WI38 (cell line): ENCODE measurements around the gene RARB.

Experiments
- H3K4me3 ChIP-seq: 2 replicates; pipeline ENCODE4 v1.5.1; 2011; ENCODE audit warnings: low read depth, mild to moderate bottlenecking, control low read depth, low read length
- TF ChIP-seq, protein P1 (sequence below): IDR thresholded peaks from 2 replicates; pipeline ENCODE4 v1.5.1; 2012; ENCODE audit warnings: low read depth, mild to moderate bottlenecking, control low read depth, low read length

The RARB gene

DNA sequence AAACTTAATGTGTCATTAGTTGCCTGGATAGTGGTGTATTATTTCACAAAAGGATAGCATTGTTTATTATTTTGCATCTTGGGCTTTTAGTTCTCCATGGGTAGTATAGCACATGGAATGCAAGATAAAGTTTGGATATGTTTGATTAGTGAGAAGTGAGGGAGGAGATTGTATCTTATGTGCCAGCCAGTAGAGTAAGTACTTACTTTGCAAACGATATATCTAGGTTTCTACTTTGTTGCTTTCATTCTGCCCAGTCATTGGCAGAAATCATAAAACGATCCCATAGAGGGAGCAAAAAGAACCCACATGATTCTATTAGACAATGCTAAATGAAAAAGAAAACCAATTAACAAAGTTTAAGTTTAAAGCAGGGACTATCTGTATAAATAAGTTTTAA lies 105.3 kb downstream of the RARB start:
- TF ChIP-seq, protein P1, sequence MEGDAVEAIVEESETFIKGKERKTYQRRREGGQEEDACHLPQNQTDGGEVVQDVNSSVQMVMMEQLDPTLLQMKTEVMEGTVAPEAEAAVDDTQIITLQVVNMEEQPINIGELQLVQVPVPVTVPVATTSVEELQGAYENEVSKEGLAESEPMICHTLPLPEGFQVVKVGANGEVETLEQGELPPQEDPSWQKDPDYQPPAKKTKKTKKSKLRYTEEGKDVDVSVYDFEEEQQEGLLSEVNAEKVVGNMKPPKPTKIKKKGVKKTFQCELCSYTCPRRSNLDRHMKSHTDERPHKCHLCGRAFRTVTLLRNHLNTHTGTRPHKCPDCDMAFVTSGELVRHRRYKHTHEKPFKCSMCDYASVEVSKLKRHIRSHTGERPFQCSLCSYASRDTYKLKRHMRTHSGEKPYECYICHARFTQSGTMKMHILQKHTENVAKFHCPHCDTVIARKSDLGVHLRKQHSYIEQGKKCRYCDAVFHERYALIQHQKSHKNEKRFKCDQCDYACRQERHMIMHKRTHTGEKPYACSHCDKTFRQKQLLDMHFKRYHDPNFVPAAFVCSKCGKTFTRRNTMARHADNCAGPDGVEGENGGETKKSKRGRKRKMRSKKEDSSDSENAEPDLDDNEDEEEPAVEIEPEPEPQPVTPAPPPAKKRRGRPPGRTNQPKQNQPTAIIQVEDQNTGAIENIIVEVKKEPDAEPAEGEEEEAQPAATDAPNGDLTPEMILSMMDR: no peak
- no peak overlapping the region for H3K4me3 ChIP-seq

DNA sequence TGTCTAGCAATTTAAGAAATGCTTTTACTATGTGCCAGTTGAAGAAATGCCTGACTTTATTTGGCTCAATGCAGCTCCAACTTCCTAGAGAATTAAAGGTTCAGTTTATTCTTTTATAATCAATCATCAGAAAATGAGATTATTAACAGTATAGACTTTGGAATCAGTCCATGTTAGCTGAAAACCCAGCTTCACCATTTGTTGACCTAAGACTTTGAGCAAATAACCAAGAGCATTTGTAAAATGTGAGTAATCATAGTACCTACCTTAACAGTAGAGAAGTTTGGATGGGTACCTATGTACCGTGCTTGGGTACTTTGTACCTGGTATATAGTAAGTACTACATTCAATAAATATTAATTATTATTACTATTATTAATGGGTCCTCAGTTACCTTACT lies 105.9 kb downstream of the RARB start:
- TF ChIP-seq, protein P1: no peak
- no peak overlapping the region for H3K4me3 ChIP-seq

DNA sequence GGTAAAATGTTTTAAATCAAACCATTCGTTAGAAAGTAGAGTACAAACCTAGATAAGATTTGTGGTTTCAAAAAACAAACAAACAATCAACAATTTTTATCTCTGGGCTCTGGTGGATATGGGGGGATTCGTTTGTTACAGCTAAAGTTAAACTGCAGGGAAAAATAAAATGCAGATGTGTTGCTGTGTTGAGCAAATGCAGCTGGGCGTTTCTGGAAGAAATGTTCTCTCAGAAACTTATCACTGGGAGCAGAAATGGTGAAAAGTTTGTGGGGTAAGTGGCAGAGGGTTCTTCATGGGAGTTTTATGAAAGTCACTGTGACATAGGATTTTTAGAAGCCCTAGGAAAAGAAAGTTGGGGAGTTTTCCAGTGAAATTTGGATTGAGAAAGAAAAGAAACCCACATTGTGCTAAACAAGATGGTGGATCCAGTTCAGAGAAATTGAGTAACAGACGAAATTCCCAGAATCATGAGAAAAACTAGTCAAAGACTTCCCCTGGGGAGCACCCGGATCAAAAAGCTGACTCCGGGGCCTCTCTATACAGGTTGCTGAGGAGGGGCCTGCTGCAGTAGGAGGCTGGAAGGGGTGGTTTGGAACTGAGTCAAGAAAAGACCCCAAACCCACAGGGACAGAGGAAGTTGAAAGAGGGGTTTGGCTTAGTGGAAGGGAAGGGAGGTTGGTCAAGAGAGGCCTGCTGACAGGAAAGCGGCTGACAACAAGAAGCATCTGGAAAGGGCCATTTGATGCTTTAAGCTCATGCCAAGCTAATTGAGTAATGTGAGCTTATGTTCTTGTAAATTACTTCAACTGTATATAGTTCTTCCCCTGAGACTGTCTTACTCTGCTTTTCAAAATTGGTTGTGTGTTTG lies 108.7 kb downstream of the RARB start:
- TF ChIP-seq, protein P1: no peak

DNA sequence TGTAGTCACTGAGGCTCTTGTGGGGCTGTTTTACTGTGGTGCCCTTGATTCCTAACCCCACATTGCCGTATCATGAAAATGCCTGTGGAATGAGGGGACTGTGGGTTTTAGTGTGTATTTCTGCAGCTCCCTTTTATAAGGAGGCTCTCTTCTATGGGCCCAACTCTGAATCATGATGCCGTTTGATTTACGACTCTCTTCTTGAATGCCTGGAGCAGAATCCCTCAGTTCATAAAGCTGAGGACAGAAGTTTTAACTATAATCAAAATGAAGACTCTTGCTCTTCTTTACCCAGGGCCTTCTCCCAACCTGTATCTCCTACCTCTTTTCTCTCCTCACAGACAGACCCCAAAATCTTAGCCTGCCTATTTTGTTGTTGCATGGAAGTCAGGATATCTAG lies 109.5 kb downstream of the RARB start:
- no peak overlapping the region for H3K4me3 ChIP-seq
- TF ChIP-seq, protein P1: no peak

More for the DNA sequence above, 108.7 kb downstream of the RARB start:
- H3K4me3 ChIP-seq: no peak overlapping the region

DNA sequence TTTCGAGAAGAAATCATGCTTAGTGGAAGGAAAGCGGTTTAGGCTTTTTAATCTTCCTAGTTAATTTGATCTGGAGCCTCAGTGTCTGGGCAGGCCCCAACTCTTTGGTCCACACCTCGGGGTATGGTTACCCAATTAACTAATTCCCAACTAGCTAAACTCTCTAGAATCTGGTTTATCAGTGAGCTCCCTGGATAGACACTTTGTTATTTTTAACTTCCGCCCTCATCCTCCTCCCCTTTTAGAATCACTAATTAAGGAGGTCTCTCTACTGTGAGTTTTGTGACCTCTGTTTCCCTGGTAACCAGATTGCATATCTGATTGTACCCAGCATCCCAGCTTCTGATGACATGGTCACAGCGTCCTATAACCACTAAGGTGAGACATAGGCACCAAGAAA lies 112.2 kb downstream of the RARB start:
- TF ChIP-seq, protein P1: no peak
- H3K4me3 ChIP-seq: no peak overlapping the region

DNA sequence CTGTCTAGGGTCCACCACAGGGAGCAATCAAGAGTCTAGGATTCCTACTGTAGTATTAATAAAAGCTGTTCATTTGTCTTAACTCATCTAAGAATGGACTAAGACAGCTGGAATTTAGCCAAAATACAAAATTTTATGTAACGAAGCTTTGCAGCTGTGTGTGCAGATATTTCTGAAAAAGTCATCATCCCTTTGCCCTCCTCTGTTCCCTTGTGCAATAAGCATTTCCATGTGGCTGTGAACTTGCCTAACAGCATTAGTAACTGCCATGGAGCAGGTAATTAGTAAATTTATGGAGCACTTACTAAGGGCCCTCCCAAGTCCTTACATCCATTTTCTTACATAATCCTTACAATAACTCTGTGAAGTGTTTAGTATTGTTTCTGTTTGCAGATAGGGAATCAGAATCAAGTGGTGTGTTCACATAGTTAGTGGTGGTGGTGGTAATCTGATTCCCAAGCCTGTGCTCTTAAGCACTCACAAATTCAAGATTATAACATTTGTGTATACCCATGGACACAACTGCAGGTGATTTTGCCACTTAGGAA lies 114.5 kb downstream of the RARB start:
- TF ChIP-seq, protein P1: no peak
- no peak overlapping the region for H3K4me3 ChIP-seq

DNA sequence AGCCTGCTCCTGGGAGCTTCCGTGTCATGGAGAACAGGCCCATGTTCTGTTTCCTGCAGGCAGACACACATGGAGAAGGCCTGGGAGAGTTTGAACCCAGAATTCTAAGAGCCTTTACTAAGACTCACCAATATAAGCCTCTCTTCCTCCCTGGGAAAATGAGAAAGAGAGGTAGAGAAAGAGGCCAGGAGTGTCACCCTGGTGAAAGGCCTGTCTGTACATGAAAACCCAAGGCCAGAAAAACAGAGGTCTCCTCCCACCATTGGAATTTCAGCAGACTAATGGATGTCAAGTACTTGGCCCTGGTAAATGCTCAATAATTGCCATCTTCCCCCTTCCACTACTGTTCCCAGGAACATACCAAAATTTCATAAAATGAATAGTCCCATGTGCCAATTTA lies 119.0 kb downstream of the RARB start:
- TF ChIP-seq, protein P1: no peak
- no peak overlapping the region for H3K4me3 ChIP-seq
